Neural cell (in vitro differentiated cells): Measurements from ENCODE around the gene TTC32. TPM values are rescaled to one million over a fixed set of nuclear protein-coding genes. Genes with fewer than 3 reads are reported as not detected.

Source experiments
- H2AFZ ChIP-seq: fragments of 200-600, 300-800 bp; sonication (generic), shearing (Covaris generic); 2 replicates; pipeline ENCODE4 v1.6.0; 2014; ENCODE audit warnings: low read depth, mild to moderate bottlenecking, antibody characterized with exemption, low read length, moderate library complexity
- H3F3A ChIP-seq: fragments of 200-600 bp; shearing (Covaris generic); 2 replicates; pipeline ENCODE4 v1.6.1; 2016; ENCODE audit warnings: mild to moderate bottlenecking, moderate library complexity, mixed read lengths, antibody characterized with exemption, low read length; ENCODE audit not compliant: insufficient read depth, poor library complexity, severe bottlenecking
- H3K27ac ChIP-seq: fragments of 200-600, 300-800 bp; sonication (generic), shearing (Covaris generic); 2 replicates; pipeline ENCODE4 v1.5.1; 2014; ENCODE audit warnings: mild to moderate bottlenecking, low read length, moderate library complexity
- H3K27me3 ChIP-seq: fragments of 300-800, 200-600 bp; sonication (generic), shearing (Covaris generic); 2 replicates; pipeline ENCODE4 v1.6.0; 2014; ENCODE audit warnings: mild to moderate bottlenecking, low read depth, low read length, moderate library complexity; ENCODE audit not compliant: insufficient read depth
- H3K36me3 ChIP-seq: fragments of 300-800, 200-600 bp; sonication (generic), shearing (Covaris generic); 2 replicates; pipeline ENCODE4 v1.5.1; 2014; ENCODE audit warnings: mild to moderate bottlenecking, antibody characterized with exemption, low read length, moderate library complexity; ENCODE audit not compliant: insufficient read depth
- H3K4me2 ChIP-seq: fragments of 300-800, 200-600 bp; sonication (generic), shearing (Covaris generic); 2 replicates; pipeline ENCODE4 v1.6.0; 2014; ENCODE audit warnings: mild to moderate bottlenecking, low read length
- H3K4me3 ChIP-seq: fragments of 300-800, 200-600 bp; sonication (generic), shearing (Covaris generic); 2 replicates; pipeline ENCODE4 v1.5.1; 2014; ENCODE audit warnings: mild to moderate bottlenecking, low read length, moderate library complexity
- H3K79me2 ChIP-seq: fragments of 200-600 bp; shearing (Covaris generic); replicated peaks from 2 replicates; pipeline ENCODE4 v1.6.0; 2014; ENCODE audit warnings: mild to moderate bottlenecking, low read length, moderate library complexity; ENCODE audit not compliant: insufficient read depth
- H3K9ac ChIP-seq: fragments of 300-800, 200-600 bp; sonication (generic), shearing (Covaris generic); 2 replicates; pipeline ENCODE4 v1.6.1; 2016; ENCODE audit warnings: mild to moderate bottlenecking, low read length, mixed read lengths
- H3K9me2 ChIP-seq: fragments of 200-600 bp; shearing (Covaris generic); 2 replicates; pipeline ENCODE4 v1.6.1; 2016; ENCODE audit warnings: mild to moderate bottlenecking, low read length, mixed read lengths; ENCODE audit not compliant: insufficient read depth
- H3K9me3 ChIP-seq: fragments of 200-600, 300-800 bp; sonication (generic), shearing (Covaris generic); 2 replicates; pipeline ENCODE4 v1.6.1; 2016; ENCODE audit warnings: mild to moderate bottlenecking, mixed run types, low read length, moderate library complexity, mixed read lengths
- H4K20me1 ChIP-seq: fragments of 200-600 bp; shearing (Covaris generic); 2 replicates; pipeline ENCODE4 v1.6.1; 2016; ENCODE audit warnings: mild to moderate bottlenecking, mixed run types; ENCODE audit not compliant: insufficient read depth
- CTCF ChIP-seq: fragments of 450-650 bp; IDR thresholded peaks from 2 replicates; pipeline ENCODE4 v1.5.1; 2014; ENCODE audit warnings: antibody characterized with exemption, mild to moderate bottlenecking, moderate library complexity; ENCODE audit not compliant: poor library complexity, severe bottlenecking
- EP300 ChIP-seq: fragments of 450-650 bp; conservative IDR thresholded peaks from 2 replicates; pipeline ENCODE4 v1.6.1; 2014; ENCODE audit warnings: antibody characterized with exemption, mild to moderate bottlenecking, moderate library complexity; ENCODE audit not compliant: poor library complexity, severe bottlenecking
- EZH2 ChIP-seq: fragments of 200-600, 300-800 bp; shearing (Covaris generic), sonication (generic); IDR thresholded peaks from 2 replicates; pipeline ENCODE4 v1.6.1; 2014; ENCODE audit warnings: antibody characterized with exemption, low read length, borderline replicate concordance, mild to moderate bottlenecking; ENCODE audit not compliant: insufficient read depth, poor library complexity, severe bottlenecking
- MXI1 ChIP-seq: fragments of 450-650 bp; conservative IDR thresholded peaks from 2 replicates; pipeline ENCODE4 v1.6.1; 2014; ENCODE audit warnings: antibody characterized with exemption, mild to moderate bottlenecking; ENCODE audit not compliant: poor library complexity, severe bottlenecking
- POLR2AphosphoS5 ChIP-seq: IDR thresholded peaks from 2 replicates; pipeline ENCODE4 v1.6.1; 2012
- RAD21 ChIP-seq: fragments of 450-650 bp; conservative IDR thresholded peaks from 2 replicates; pipeline ENCODE4 v1.6.1; 2014; ENCODE audit warnings: antibody characterized with exemption, mild to moderate bottlenecking, moderate library complexity
- REST ChIP-seq: IDR thresholded peaks from 2 replicates; pipeline ENCODE4 v1.6.1; 2012; ENCODE audit warnings: borderline replicate concordance
- SMC3 ChIP-seq: fragments of 450-650 bp; conservative IDR thresholded peaks from 2 replicates; pipeline ENCODE4 v1.6.1; 2014; ENCODE audit warnings: antibody characterized with exemption, mild to moderate bottlenecking, moderate library complexity; ENCODE audit not compliant: poor library complexity
- TAF1 ChIP-seq: IDR thresholded peaks from 2 replicates; pipeline ENCODE4 v1.6.1; 2012; ENCODE audit warnings: low read depth
- polyA plus RNA-seq: library from polyadenylated mRNA; depleted of rRNA; stranded (reverse); fragments of >200 nt; gene quantifications from 2 replicates; pipeline ENCODE4 v1.2.3, GENCODE V29; 2014

The TTC32 gene
- polyA plus RNA-seq, 1 donor from 2014 or later, result 106 TPM

- no peak overlapping the region for H3K4me2 ChIP-seq
- no peak overlapping the region for H3K9ac ChIP-seq
- H3K36me3 ChIP-seq, result no peaks in the 10 kb centered on the region
- no peak for TF ChIP-seq POLR2AphosphoS5
- TF ChIP-seq CTCF, result no peak
- no peak for TF ChIP-seq EZH2
- no peak for TF ChIP-seq TAF1
- TF ChIP-seq REST, result no peak
- no peak for TF ChIP-seq SMC3
- TF ChIP-seq MXI1, result no peak
- TF ChIP-seq EP300, result no peak
- no peak for TF ChIP-seq RAD21
- no peak overlapping the region for H3K27ac ChIP-seq
- H3K9me3 ChIP-seq, result no peaks in the 10 kb centered on the region
- no peak overlapping the region for H2AFZ ChIP-seq
- H3F3A ChIP-seq, result no peaks in the 10 kb centered on the region
- H3K4me3 ChIP-seq, result no peak overlapping the region
- H3K9me2 ChIP-seq, result no peaks in the 10 kb centered on the region
- no peaks in the 10 kb centered on the region for H3K27me3 ChIP-seq
- H3K79me2 ChIP-seq, result no peaks in the 10 kb centered on the region
- H4K20me1 ChIP-seq, result no peaks in the 10 kb centered on the region
Measured at GRCh38 chr2:19911808-19912509, 10.2 kb upstream of the TTC32 start.

- H3K79me2 ChIP-seq, result peaks cover 35% of the 10 kb centered on the region
- H3K27ac ChIP-seq, result peak overlapping the region; percentile 99
- peak overlapping the region; percentile 93 for H3K9ac ChIP-seq
- TF ChIP-seq TAF1 (no peak), SMC3 (no peak), CTCF (no peak), EP300 (no peak), POLR2AphosphoS5 (no peak), REST (no peak), EZH2 (no peak), MXI1 (no peak), RAD21 (no peak)
- H3K9me2 ChIP-seq, result no peaks in the 10 kb centered on the region
- H3K36me3 ChIP-seq, result no peaks in the 10 kb centered on the region
- peaks cover 3% of the 10 kb centered on the region for H3F3A ChIP-seq
- peak overlapping the region; percentile 79 for H3K4me3 ChIP-seq
- no peaks in the 10 kb centered on the region for H3K9me3 ChIP-seq
- peak overlapping the region; percentile 88 for H2AFZ ChIP-seq
- no peaks in the 10 kb centered on the region for H4K20me1 ChIP-seq
- peak overlapping the region; percentile 70 for H3K4me2 ChIP-seq
- no peaks in the 10 kb centered on the region for H3K27me3 ChIP-seq
Measured at GRCh38 chr2:19902216-19902740, 495 bp upstream of the TTC32 start.
